CD1c-positive myeloid dendritic cell (primary cell): ENCODE results near the gene EXOSC10.
"Not testable (repeated sequence)": the region's sequence is repeated elsewhere in the genome, so short reads cannot be mapped to it uniquely, and the experiment has no call there.

ENCODE experiments used
- DNase-seq: peaks from one replicate; pipeline ENCODE4 v3.0.0-alpha.2; 2016; ENCODE audit errors: extremely low spot score

The EXOSC10 gene

GRCh38 chr1:11044086-11044848 lies 55.4 kb downstream of the EXOSC10 start:
- DNase-seq = no peak

- DNase-seq = no peak
Observed at GRCh38 chr1:11042995-11043874, 56.4 kb downstream of the EXOSC10 start.

- no peak for DNase-seq
Observed at GRCh38 chr1:11042065-11042464, 57.6 kb downstream of the EXOSC10 start.

- no peak for DNase-seq
Observed at GRCh38 chr1:11041048-11041447, 58.6 kb downstream of the EXOSC10 start.

GRCh38 chr1:11040105-11040429 lies 59.6 kb downstream of the EXOSC10 start:
- DNase-seq = not testable (repeated sequence)

GRCh38 chr1:11039351-11040104 lies 60.1 kb downstream of the EXOSC10 start:
- DNase-seq = no peak

GRCh38 chr1:11037740-11038182 lies 61.9 kb downstream of the EXOSC10 start:
- DNase-seq = peak; percentile 91

GRCh38 chr1:11037019-11037739 lies 62.5 kb downstream of the EXOSC10 start:
- DNase-seq = not testable (repeated sequence)

GRCh38 chr1:11031624-11032262 lies 67.9 kb downstream of the EXOSC10 start:
- no peak for DNase-seq

GRCh38 chr1:11030865-11031264 lies 68.8 kb downstream of the EXOSC10 start:
- DNase-seq = no peak

- DNase-seq = no peak
Observed at GRCh38 chr1:11028018-11028417, 71.7 kb downstream of the EXOSC10 start.

GRCh38 chr1:11027316-11027715 lies 72.4 kb downstream of the EXOSC10 start:
- no peak for DNase-seq

GRCh38 chr1:11026903-11027302 lies 72.8 kb downstream of the EXOSC10 start:
- no peak for DNase-seq

GRCh38 chr1:11026052-11026451 lies 73.6 kb downstream of the EXOSC10 start:
- DNase-seq = no peak

GRCh38 chr1:11025618-11026017 lies 74.1 kb downstream of the EXOSC10 start:
- no peak for DNase-seq

- DNase-seq = no peak
Observed at GRCh38 chr1:11024874-11025203, 74.8 kb downstream of the EXOSC10 start.

- no peak for DNase-seq
Observed at GRCh38 chr1:11024154-11024873, 75.4 kb downstream of the EXOSC10 start.

- DNase-seq = no peak
Observed at GRCh38 chr1:11023201-11023600, 76.5 kb downstream of the EXOSC10 start.

GRCh38 chr1:11019971-11020370 lies 79.7 kb downstream of the EXOSC10 start:
- no peak for DNase-seq

GRCh38 chr1:11019358-11019757 lies 80.3 kb downstream of the EXOSC10 start:
- DNase-seq = not testable (repeated sequence)
